H1 (cell line): Measurements from ENCODE around the gene MCEMP1. TPM values are rescaled to one million over a fixed set of nuclear protein-coding genes. Genes with fewer than 3 reads are reported as not detected.

Source experiments
- BCL11A ChIP-seq, 2 experiments: IDR thresholded peaks; one replicate each; pipeline ENCODE4 v1.6.1; 2011; ENCODE audit warnings: low read depth in 2 of 2, low read length in 2 of 2, mild to moderate bottlenecking in 2 of 2
- BRCA1 ChIP-seq: IDR thresholded peaks from 2 replicates; pipeline ENCODE4 v1.6.1; 2012; ENCODE audit warnings: low read depth, low read length, improper control_type of control experiment
- CREB1 ChIP-seq: IDR thresholded peaks from 2 replicates; pipeline ENCODE4 v1.6.1; 2012; ENCODE audit warnings: inconsistent platforms
- CTBP2 ChIP-seq: IDR thresholded peaks from 2 replicates; pipeline ENCODE4 v1.7.0; 2011; ENCODE audit warnings: borderline replicate concordance, mild to moderate bottlenecking, moderate library complexity, mixed read lengths, low read length; ENCODE audit not compliant: insufficient read depth, insufficient read length
- CTCF ChIP-seq, 3 experiments: IDR thresholded peaks; 1 replicate in 2 of 3; 2 replicates in 1 of 3; pipeline versions ENCODE4 v1.5.1 to v1.6.1; 2011; ENCODE audit warnings: low read length in 3 of 3, mild to moderate bottlenecking in 3 of 3, inconsistent platforms in 2 of 3, low read depth in 1 of 3, moderate library complexity in 1 of 3; ENCODE audit not compliant: insufficient read depth in 1 of 3; ENCODE audit errors: control extremely low read depth in 1 of 3
- EP300 ChIP-seq, 2 experiments: IDR thresholded peaks; 1 replicate in 1 of 2; 2 replicates in 1 of 2; pipeline ENCODE4 v1.6.1; 2011 to 2012; ENCODE audit warnings: low read depth in 2 of 2, low read length in 2 of 2, mild to moderate bottlenecking in 2 of 2, borderline replicate concordance in 1 of 2, inconsistent platforms in 1 of 2, moderate library complexity in 1 of 2
- NANOG ChIP-seq: IDR thresholded peaks from 2 replicates; pipeline ENCODE4 v1.6.1; 2011; ENCODE audit warnings: low read length, low read depth, mild to moderate bottlenecking, inconsistent platforms; ENCODE audit not compliant: insufficient read depth, poor library complexity, severe bottlenecking
- PHF8 ChIP-seq: fragments of 200-600 bp; sonication (generic); conservative IDR thresholded peaks from 2 replicates; pipeline ENCODE4 v1.7.1; 2012; ENCODE audit warnings: low read depth, mild to moderate bottlenecking, inconsistent platforms, low read length, moderate library complexity
- POLR2AphosphoS5 ChIP-seq: IDR thresholded peaks from 2 replicates; pipeline ENCODE4 v1.6.1; 2011; ENCODE audit warnings: low read depth, low read length
- RAD21 ChIP-seq, 2 experiments: IDR thresholded peaks in 1 of 2; conservative IDR thresholded peaks in 1 of 2; 2 replicates each; pipeline ENCODE4 v1.6.1; 2011; ENCODE audit warnings: low read depth in 2 of 2, low read length in 2 of 2, improper control_type of control experiment in 1 of 2, inconsistent platforms in 1 of 2, mild to moderate bottlenecking in 1 of 2, moderate library complexity in 1 of 2
- RNF2 ChIP-seq: fragments of 200-900, 300-1000 bp; sonication (generic); IDR thresholded peaks from 2 replicates; pipeline ENCODE4 v1.7.1; 2016; ENCODE audit warnings: borderline replicate concordance, low read depth, mild to moderate bottlenecking, antibody characterized with exemption, low read length; ENCODE audit not compliant: poor library complexity, severe bottlenecking; ENCODE audit errors: missing control alignments
- SP1 ChIP-seq: IDR thresholded peaks from 2 replicates; pipeline ENCODE4 v1.6.1; 2011; ENCODE audit warnings: low read depth, low read length
- SP4 ChIP-seq: IDR thresholded peaks from 2 replicates; pipeline ENCODE4 v1.6.1; 2012; ENCODE audit warnings: low read length, inconsistent platforms
- SRF ChIP-seq: IDR thresholded peaks from 2 replicates; pipeline ENCODE4 v1.6.1; 2011; ENCODE audit warnings: mild to moderate bottlenecking, low read depth, low read length, moderate library complexity
- TAF1 ChIP-seq: IDR thresholded peaks from 2 replicates; pipeline ENCODE4 v1.6.1; 2011; ENCODE audit warnings: mild to moderate bottlenecking, low read depth, low read length
- TAF7 ChIP-seq: optimal IDR thresholded peaks from 2 replicates; pipeline ENCODE3; 2011; ENCODE audit warnings: low read depth, mild to moderate bottlenecking, inconsistent platforms, low read length, moderate library complexity, borderline replicate concordance
- TBP ChIP-seq: IDR thresholded peaks from 2 replicates; pipeline ENCODE4 v1.6.1; 2011; ENCODE audit warnings: low read depth, low read length, improper control_type of control experiment
- USF2 ChIP-seq: IDR thresholded peaks from 2 replicates; pipeline ENCODE4 v1.6.1; 2011; ENCODE audit warnings: low read length, improper control_type of control experiment
- YY1 ChIP-seq: IDR thresholded peaks from 2 replicates; pipeline ENCODE4 v1.6.1; 2011; ENCODE audit warnings: low read depth, mild to moderate bottlenecking, low read length
- polyA plus RNA-seq, 7 experiments: library from polyadenylated mRNA; depleted of rRNA in 3 of 7; stranded (reverse) in 5 of 7; unstranded in 2 of 7; fragments of >200 nt in 5 of 7; fragments of 200-250 nt in 2 of 7; gene quantifications; 1 replicate in 5 of 7; 2 replicates in 1 of 7; 4 replicates in 1 of 7; pipeline versions ENCODE4 v1.2.1 to v1.2.3, GENCODE V29; 2011 to 2013; ENCODE audit warnings: missing spikeins in 2 of 7, mixed read lengths in 2 of 7
- total RNA-seq: library from RNA; stranded (reverse); fragmentation: NEBNext Ultra II Directional; extraction: Animal tissue kit (Norgen Biotek cat#: 25700); gene quantifications from 2 replicates; pipeline ENCODE4 v1.2.1, GENCODE V29; 2021

The MCEMP1 gene
- total and polyA plus RNA-seq, 2 of the 8 experiments (the other 6 are each of a cell fraction or from before 2014, with no cell fraction given): not detected

- TF ChIP-seq NANOG (peak; percentile 17), POLR2AphosphoS5 (peak; percentile 58), CREB1 (peak; percentile 81), TAF1 (peak; percentile 85), RNF2 (peak; percentile 34), RAD21 (IDR thresholded peaks at IDR 0.05 in 1 of 2, conservative IDR thresholded peaks at IDR 0.05 in 1 of 2; ENCODE audit: low read depth in 2 of 2, low read length in 2 of 2) (peak in 1 of 2 experiments; percentile 16; a peak in 1 of 4 replicates), SRF (no peak), USF2 (peak; percentile 39; the same call in 1 of the 2 replicates), BRCA1 (no peak), TAF7 (peak; percentile 69), BCL11A (IDR thresholded peaks at IDR 0.05; ENCODE audit: low read depth in 2 of 2, low read length in 2 of 2) (no peak), YY1 (peak; percentile 90), PHF8 (peak; percentile 84), CTCF (IDR thresholded peaks at IDR 0.05; ENCODE audit: control extremely low read depth in 1 of 3, insufficient read depth in 1 of 3, low read depth in 1 of 3, low read length in 3 of 3) (peak in 1 of 3 experiments; percentile 6; a peak in 1 of 4 replicates), CTBP2 (no peak), SP1 (peak; percentile 33; the same call in 1 of the 2 replicates), TBP (0 out of 2 replicates have a peak, but pooled peaks have one; percentile 44), SP4 (peak; percentile 74; the same call in 1 of the 2 replicates), EP300 (IDR thresholded peaks at IDR 0.05; ENCODE audit: borderline replicate concordance in 1 of 2, low read depth in 2 of 2, low read length in 2 of 2) (no peak)
These were observed 40.1 kb upstream of the MCEMP1 start, which contains the start of gene STXBP2 (continued) for GRCh38 chr19:7636691-7637373.
